Left hindlimb (tissue), 1 donor: ENCODE measurements around the gene CSNK1D.
A peak's percentile ranks its signal among the peaks of the same experiment; 100 is the strongest.

Experiments used
- DNase-seq: peaks from one replicate; pipeline ENCODE4 v3.0.0-alpha.2; 2018

CSNK1D gene

DNA sequence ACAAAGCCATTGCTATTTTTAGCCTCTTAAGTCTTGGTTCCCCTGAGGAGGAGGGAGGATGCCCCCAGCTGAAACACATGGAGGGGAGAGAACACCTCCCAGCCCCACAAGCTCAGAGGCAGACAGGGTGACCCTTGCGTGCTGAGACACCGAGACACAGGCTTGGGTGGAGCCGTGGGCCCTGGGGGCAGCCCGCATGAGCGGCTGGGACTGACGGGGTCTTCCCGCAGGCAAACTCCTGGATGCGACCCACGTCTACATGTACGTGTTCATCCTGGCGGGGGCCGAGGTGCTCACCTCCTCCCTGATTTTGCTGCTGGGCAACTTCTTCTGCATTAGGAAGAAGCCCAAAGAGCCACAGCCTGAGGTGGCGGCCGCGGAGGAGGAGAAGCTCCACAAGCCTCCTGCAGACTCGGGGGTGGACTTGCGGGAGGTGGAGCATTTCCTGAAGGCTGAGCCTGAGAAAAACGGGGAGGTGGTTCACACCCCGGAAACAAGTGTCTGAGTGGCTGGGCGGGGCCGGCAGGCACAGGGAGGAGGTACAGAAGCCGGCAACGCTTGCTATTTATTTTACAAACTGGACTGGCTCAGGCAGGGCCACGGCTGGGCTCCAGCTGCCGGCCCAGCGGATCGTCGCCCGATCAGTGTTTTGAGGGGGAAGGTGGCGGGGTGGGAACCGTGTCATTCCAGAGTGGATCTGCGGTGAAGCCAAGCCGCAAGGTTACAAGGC is 34.9 kb downstream of the CSNK1D start:
- no peak for DNase-seq

- DNase-seq: no peak
Measured at GRCh38 chr17:82237746-82238471, 35.6 kb downstream of the CSNK1D start.

- DNase-seq: peak; percentile 35
Measured at GRCh38 chr17:82237083-82237745, 36.3 kb downstream of the CSNK1D start.

DNA sequence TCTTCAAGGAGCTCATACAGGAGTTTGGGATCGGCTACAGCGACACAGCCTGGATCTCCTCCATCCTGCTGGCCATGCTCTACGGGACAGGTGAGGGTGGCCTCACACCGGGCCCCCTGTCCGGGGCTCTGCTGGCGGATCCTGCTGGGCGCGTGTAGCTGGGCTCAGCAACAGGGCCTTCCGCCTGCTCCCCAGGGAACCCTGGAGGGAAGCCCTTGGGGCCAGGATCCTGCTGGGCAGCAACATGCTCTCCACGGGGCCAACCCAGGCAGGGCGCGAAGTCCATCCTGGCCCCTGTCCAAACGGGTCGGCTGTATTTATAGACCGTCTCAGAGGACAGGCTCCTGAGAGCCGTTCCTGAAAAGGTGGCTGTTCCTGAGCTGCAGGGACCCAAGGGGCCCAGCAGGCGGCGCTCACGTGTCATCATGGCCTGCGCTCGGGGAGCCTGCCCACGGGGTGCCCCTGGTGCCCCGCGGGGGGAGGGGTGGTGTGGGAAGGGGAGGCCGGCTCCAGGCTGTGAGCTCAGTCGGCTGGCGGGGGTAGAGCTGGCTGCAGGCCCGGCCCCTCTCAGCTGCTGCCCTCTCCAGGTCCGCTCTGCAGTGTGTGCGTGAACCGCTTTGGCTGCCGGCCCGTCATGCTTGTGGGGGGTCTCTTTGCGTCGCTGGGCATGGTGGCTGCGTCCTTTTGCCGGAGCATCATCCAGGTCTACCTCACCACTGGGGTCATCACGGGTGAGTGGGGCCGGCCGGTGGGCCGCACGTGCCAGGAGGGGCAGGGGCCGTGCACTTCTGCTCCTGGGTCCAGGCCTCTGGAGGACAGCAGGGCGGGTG is 37.1 kb downstream of the CSNK1D start:
- peak; percentile 83 for DNase-seq

GRCh38 chr17:82235775-82236141 is 37.7 kb downstream of the CSNK1D start:
- DNase-seq: no peak

DNA sequence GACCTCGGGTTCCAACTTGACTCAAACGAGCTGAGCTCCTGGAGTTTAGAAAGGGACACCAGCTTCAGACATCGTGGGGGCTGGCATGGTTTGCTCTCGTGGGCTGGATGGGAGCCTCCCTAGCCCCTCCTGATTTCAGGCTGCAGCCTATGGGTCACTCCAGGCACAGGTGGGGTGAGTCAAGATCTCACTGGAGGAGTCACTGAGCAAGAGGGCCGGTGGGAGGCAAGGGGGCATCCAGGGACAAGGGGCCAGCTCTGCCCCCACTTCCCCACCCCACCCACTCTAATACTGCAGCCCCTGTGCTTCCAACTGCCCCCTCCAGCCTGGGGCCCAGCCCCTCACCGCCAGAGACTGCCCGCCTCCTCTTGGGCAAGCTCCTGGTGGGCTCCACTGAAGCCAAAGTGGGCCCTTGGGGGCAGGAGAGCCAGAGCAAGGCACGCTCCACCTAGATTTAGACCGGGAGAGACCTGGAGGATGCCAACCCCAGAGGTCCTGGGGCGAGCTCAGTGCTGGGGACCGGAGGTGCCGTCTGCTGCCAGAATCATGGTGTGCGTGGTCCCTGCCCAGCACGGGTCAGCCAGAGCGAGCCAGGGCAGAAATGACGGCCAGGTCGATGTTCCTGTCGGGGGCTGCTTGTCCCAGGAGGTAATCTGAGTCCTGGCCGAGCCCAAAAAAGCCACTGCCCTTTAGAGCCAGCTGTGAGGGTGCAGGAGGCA is 38.3 kb downstream of the CSNK1D start:
- DNase-seq: peak; percentile 32

DNA sequence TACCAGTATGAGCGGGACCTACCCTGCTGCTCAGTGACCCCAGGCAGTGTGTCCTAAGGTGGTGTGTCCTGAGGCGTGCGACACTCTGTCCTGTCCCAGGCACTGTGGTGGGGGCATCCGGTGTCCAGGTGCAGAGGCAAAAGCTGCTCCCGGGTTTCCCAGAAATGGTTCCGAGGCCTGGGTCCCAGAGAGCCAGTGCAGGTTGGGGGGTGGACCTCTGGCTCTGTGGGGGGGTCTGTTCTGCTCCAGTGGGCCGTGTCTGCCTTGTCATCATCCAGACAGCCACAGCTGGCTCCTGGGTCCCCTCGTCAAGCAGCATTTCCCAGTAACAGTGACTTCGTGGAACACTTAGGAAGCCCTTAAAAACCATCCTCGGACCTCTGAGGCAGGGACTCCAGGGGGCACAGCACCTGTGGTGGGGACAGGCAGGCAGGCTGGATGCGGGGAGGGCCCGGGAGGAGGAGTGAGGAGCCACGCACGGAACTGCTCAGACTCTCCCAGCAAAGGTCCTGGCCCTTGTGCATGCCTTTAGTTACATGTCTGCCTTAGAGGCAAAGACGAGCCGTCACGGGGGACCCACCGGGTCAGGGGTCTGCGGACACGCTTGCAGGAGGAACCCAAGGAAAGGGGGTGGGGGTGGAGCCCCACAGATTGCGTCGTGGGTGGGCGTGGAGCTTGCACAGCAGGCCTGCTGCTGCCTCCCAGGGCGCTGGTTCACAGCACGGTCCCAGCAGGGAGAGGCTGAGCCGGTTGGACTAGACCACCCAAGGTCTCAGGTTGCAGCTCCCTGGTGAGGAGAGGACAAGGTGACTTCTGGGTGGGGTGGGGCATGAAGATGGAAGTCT is 39.1 kb downstream of the CSNK1D start:
- peak; percentile 32 for DNase-seq

DNA sequence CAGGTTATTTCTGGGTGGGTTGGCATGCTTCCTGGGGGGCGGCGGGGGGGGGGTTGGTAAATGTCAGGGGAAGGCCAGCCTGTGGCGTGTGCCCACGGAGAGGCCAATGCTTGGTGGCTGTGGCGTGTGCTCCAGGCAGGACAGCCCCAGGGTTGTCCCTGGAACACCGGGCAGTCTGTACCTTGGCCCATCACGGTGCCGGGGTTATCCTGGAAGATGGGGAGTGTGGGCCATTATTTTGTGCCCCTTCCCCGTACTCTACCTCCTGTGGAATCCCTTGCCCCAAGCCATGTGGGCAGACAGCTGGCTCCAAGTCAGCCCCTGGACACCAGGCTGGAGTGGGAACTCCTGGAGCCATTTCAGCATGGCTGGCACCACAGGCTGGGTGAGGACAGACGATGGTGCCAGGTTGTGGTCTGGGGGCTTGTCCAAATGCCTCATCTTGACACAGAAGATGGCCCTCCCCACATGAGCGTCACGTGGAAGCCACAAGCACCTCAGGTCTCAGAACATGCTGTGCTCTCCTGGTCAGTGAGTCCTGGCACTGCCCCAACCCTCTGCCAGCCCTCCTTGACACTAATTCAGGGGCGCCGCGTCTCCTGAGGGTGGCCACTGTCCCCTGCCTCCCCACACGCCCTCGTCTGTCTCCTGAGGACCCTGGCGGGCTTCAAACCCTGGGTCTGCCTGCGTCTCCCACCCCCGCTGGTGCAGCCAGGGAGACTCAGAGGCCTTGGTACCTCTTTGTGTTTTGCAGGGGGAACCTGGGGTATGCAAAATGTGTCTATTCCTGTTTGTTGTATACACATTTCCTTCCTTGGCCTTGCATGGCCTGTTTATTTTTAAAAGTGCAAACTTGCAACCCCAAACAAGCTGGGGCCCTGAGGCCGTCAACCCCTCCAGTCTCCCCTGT is 40.4 kb downstream of the CSNK1D start:
- DNase-seq: peak; percentile 45

DNA sequence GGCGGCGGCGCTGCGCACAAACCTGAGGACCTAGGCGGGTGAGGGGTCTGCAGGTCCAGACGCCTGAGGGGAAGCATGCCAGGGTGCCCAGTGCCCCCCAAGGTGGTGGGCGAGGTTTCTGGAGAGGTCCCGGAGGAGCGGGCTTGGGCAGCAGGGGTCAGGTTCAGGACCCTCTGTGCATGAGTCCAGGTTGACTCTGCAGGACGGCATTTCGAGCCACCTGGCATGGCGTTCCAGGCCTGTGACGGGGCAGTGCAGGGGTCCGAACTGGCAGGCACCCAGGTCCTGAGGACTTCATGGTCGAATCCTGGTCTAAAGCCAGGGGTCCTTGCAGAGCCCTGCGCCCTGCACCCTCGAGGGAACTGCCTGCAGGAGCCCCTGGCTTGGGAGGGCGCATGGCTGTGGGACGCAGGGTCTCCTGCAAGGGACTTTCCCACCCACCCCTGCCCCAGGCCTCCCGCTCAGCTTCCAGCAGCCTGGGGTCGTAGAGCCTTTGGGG is 41.1 kb downstream of the CSNK1D start:
- peak; percentile 53 for DNase-seq

- peak; percentile 81 for DNase-seq
Measured at GRCh38 chr17:82231562-82232321, 41.8 kb downstream of the CSNK1D start.

DNA sequence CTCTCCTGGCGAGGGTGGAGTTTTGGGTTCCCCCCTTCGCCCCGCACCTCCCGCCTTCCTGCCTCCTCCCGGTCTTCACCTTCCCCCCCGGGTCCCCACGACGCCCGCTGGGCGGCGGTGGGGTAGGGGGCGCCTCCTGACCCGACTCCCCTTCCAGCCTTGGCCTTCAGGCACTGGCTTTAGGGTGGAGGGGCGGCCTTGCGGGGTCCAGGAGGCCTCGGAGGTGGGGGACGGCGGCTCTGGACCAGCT is 42.3 kb downstream of the CSNK1D start:
- no peak for DNase-seq

DNA sequence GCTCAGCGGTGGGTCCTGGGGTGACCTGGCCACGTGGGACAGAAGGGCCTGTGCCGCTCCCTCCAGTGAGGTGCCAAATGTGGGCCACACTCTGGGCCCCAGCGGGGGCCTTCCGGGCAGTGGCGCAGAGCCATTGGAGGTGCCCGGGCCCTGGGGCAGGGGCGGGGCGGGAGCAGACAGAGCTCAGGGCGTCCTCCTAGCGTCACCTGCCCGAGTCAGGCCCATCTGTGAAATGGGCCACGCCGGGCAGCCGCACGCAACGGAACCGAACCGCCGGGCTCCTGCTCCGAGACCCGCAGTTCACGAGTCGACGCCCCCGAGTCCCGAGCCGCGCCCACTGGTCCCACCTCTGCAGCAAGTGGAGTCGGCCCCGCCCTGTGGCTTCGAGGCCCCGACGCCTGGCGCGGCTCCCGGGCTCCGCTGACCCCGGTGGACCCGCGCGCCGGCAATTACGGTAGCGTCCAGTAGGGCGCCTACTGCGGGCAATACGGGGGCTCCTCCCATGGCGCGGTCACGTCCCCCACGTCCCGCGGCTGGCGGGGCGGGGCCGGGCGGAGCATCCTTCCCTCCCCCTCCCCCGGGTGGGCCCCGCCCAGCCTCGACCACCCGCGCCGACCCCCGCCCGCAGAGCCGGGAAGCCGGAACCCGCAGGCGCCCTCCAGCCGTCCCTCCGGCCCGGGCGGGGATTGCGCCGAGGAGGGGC is 42.7 kb downstream of the CSNK1D start:
- peak; percentile 89 for DNase-seq

- DNase-seq: no peak
Measured at GRCh38 chr17:82229698-82230608, 43.5 kb downstream of the CSNK1D start.

GRCh38 chr17:82228842-82229697 is 44.4 kb downstream of the CSNK1D start, which contains the start of gene SLC16A3:
Gene SLC16A3, plus strand, starts transcription at chr17:82229042. Its CDS starts 6,967 bp downstream, at chr17:82236009.
- peak; percentile 79 for DNase-seq

DNA sequence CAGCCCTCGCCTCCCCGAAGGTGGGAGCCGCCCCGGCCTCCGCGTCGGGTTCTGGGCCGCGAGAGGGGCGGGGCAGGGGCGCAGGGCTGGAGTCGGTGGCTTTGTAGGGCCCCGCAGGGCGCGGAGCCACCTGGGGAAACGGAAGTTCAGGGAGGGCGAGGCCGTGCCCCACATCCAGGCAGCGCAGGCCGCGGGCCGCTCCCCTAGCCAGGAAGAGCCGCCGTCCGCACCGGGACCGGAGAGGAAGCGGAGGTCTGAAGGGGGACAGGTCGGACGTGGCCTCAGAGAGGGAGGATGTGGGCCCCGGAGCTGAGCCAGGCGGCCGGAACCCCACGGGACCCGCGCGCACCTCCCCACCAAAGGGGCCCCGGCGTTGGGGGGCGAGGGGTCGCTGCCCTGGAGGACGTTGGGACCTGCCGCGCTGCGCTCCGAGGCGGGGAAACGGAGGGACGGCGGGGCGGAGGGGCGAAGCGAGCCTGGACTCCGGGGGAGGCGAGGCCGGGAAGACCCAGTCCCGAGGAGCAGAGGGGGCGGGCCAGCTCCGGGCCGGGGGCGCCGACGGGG is 45.1 kb downstream of the CSNK1D start:
- no peak for DNase-seq

- no peak for DNase-seq
Measured at GRCh38 chr17:82227629-82228277, 45.7 kb downstream of the CSNK1D start.
